GM12878 (cell line): ENCODE data around the gene SLC17A7.

Experiments
- EZH2 ChIP-seq: IDR thresholded peaks from 2 replicates; pipeline ENCODE4 v1.6.1; 2012; ENCODE audit warnings: low read depth, mild to moderate bottlenecking, control low read depth, inconsistent platforms, low read length, borderline replicate concordance; ENCODE audit not compliant: control insufficient read depth
- ZZZ3 ChIP-seq: IDR thresholded peaks from 2 replicates; pipeline ENCODE4 v1.6.1; 2011; ENCODE audit warnings: low read depth; ENCODE audit not compliant: control insufficient read depth, insufficient read length
- TF ChIP-seq, protein P1 (sequence below), 3 experiments: IDR thresholded peaks in 2 of 3; conservative IDR thresholded peaks in 1 of 3; 2 replicates each; pipeline ENCODE4 v1.5.1; 2011; ENCODE audit warnings: low read depth in 3 of 3, low read length in 3 of 3, mild to moderate bottlenecking in 3 of 3, control low read depth in 2 of 3, moderate library complexity in 2 of 3, inconsistent platforms in 1 of 3, mixed read lengths in 1 of 3; ENCODE audit not compliant: control insufficient read depth in 2 of 3, insufficient read depth in 1 of 3; ENCODE audit errors: extremely low read depth in 1 of 3
- TF ChIP-seq, protein P2 (sequence below): IDR thresholded peaks from 2 replicates; pipeline ENCODE4 v1.6.1; 2012; ENCODE audit warnings: mild to moderate bottlenecking, low read depth, low read length

DNA sequence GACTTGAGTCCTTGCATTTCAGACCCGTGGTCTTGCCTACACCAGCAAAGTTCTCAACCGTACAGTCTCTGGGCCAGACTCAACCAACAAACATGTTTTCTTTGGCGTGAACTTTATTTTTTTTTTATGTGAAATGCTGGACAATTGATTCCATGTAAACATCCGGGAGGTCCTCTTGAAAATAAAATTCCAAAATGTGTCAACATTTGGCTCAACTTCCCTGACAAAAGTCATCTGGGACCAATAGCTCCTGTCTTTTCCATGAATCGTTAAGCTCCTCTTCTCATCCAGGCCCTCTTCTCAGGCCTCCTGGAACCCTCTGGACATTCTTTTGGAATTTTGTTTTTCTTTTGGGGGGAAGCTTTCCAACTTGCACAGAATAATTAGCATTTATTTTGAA is 14.4 kb upstream of the SLC17A7 start:
- no peak for TF ChIP-seq EZH2
- TF ChIP-seq, protein P1, sequence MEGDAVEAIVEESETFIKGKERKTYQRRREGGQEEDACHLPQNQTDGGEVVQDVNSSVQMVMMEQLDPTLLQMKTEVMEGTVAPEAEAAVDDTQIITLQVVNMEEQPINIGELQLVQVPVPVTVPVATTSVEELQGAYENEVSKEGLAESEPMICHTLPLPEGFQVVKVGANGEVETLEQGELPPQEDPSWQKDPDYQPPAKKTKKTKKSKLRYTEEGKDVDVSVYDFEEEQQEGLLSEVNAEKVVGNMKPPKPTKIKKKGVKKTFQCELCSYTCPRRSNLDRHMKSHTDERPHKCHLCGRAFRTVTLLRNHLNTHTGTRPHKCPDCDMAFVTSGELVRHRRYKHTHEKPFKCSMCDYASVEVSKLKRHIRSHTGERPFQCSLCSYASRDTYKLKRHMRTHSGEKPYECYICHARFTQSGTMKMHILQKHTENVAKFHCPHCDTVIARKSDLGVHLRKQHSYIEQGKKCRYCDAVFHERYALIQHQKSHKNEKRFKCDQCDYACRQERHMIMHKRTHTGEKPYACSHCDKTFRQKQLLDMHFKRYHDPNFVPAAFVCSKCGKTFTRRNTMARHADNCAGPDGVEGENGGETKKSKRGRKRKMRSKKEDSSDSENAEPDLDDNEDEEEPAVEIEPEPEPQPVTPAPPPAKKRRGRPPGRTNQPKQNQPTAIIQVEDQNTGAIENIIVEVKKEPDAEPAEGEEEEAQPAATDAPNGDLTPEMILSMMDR (IDR thresholded peaks at IDR 0.05 in 2 of 3, conservative IDR thresholded peaks at IDR 0.05 in 1 of 3; ENCODE audit: control insufficient read depth in 2 of 3, extremely low read depth in 1 of 3, insufficient read depth in 1 of 3, low read depth in 3 of 3, low read length in 3 of 3), result no peak
- no peak for TF ChIP-seq ZZZ3
- TF ChIP-seq, protein P2, sequence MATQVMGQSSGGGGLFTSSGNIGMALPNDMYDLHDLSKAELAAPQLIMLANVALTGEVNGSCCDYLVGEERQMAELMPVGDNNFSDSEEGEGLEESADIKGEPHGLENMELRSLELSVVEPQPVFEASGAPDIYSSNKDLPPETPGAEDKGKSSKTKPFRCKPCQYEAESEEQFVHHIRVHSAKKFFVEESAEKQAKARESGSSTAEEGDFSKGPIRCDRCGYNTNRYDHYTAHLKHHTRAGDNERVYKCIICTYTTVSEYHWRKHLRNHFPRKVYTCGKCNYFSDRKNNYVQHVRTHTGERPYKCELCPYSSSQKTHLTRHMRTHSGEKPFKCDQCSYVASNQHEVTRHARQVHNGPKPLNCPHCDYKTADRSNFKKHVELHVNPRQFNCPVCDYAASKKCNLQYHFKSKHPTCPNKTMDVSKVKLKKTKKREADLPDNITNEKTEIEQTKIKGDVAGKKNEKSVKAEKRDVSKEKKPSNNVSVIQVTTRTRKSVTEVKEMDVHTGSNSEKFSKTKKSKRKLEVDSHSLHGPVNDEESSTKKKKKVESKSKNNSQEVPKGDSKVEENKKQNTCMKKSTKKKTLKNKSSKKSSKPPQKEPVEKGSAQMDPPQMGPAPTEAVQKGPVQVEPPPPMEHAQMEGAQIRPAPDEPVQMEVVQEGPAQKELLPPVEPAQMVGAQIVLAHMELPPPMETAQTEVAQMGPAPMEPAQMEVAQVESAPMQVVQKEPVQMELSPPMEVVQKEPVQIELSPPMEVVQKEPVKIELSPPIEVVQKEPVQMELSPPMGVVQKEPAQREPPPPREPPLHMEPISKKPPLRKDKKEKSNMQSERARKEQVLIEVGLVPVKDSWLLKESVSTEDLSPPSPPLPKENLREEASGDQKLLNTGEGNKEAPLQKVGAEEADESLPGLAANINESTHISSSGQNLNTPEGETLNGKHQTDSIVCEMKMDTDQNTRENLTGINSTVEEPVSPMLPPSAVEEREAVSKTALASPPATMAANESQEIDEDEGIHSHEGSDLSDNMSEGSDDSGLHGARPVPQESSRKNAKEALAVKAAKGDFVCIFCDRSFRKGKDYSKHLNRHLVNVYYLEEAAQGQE, result no peak
